Thoracic aorta (tissue), 2 donors: ENCODE data around the gene VGLL4. TPM values are rescaled to one million over a fixed set of nuclear protein-coding genes. Genes with fewer than 3 reads are reported as not detected.

Experiments used
- ATAC-seq: fragments of 150-250 bp; one replicate; pipeline ENCODE4 v1.8.0; 2017; ENCODE audit warnings: low read depth; ENCODE audit not compliant: insufficient number of reproducible peaks, low FRiP score
- DNase-seq: peaks from one replicate; pipeline ENCODE4 v3.0.0-alpha.2; 2020; ENCODE audit warnings: low spot score
- H3K27ac ChIP-seq, 2 donors: fragments of 200-600 bp; sonication (generic); 1 replicate in 1 of 2; 2 replicates in 1 of 2; pipeline ENCODE4 v1.5.1; 2016; ENCODE audit warnings: mild to moderate bottlenecking in 2 of 2, moderate library complexity in 2 of 2
- H3K27me3 ChIP-seq: fragments of 200-600 bp; sonication (generic); replicated peaks from 2 replicates; pipeline ENCODE4 v1.6.0; 2016; ENCODE audit warnings: mild to moderate bottlenecking; ENCODE audit not compliant: insufficient read depth
- H3K36me3 ChIP-seq: fragments of 200-600 bp; sonication (generic); one replicate; pipeline ENCODE4 v1.5.1; 2016
- H3K4me1 ChIP-seq, 2 donors: fragments of 200-600 bp; sonication (generic); 1 replicate in 1 of 2; 2 replicates in 1 of 2; pipeline versions ENCODE4 v1.5.1 to v1.6.0; 2016; ENCODE audit warnings: low read depth in 2 of 2, mild to moderate bottlenecking in 1 of 2; ENCODE audit not compliant: control insufficient read depth in 1 of 2
- H3K4me3 ChIP-seq: fragments of 200-600 bp; sonication (generic); 2 replicates; pipeline ENCODE4 v1.5.1; 2016; ENCODE audit warnings: mild to moderate bottlenecking
- H3K9me3 ChIP-seq: fragments of 200-600 bp; sonication (generic); 2 replicates; pipeline ENCODE4 v1.5.1; 2016
- total RNA-seq, 2 donors: library from RNA; depleted of rRNA; stranded (reverse); fragments of >200 nt; gene quantifications; one replicate each; pipeline versions ENCODE4 v1.1.0 to v1.2.3, GENCODE V29; 2016
- TF ChIP-seq, protein P1 (sequence below): fragments of 200-600 bp; sonication (generic); IDR thresholded peaks from one replicate; pipeline ENCODE4 v1.5.1; 2019; ENCODE audit warnings: antibody characterized with exemption

Gene VGLL4
- total RNA-seq, 2 donors from 2014 or later, result 113 to 114 TPM

DNA sequence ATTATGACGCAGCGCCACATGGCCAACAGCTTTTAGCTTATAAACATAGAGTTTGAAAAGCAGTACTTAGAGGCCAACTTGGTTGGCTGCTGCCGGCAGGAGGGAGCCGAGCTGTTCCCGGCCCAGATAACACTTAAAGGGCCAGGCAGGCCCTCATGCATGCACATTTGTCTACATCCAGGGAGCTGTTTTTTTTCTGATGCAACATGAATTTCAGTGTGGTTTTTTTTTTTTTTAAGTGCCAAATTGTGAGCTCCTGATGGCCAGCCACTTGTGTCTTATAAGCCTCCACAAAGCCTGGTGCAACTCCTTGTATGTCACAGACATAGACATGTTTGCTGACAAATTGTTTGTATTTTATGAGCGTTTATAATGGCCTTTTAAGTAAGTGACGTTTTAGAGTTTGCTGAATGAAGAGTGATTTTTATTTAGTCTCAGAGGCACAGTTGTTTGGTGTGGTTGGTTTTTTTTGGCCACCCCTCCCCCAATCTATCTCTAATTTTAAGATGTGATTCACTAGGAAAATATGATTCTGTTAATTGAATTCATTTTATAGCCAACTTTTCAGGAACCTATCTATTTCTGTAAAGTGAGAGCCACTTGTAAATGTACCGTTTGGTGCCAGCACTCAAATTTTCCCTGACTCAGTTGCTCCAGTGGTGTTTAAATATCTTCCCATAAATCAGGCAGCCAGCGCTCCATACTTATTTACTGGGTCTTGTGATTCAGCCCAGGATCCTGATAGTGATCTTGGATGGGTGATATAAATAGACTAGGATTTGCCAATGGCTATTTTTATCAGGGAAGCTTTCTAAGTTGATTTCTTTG lies 134.3 kb downstream of the VGLL4 start:
- Histone ChIP-seq H3K36me3 (no peaks in the 10 kb centered on the region), H3K27ac (peak overlapping the region; percentile 89 to 95), H3K4me3 (peak overlapping the region; percentile 17), H3K9me3 (no peaks in the 10 kb centered on the region), H3K4me1 (peaks cover 37 to 53% of the 10 kb centered on the region in 2 donors), H3K27me3 (no peaks in the 10 kb centered on the region)
- peak; percentile 84 for ATAC-seq
- DNase-seq, result peak; percentile 36
- TF ChIP-seq, protein P1, sequence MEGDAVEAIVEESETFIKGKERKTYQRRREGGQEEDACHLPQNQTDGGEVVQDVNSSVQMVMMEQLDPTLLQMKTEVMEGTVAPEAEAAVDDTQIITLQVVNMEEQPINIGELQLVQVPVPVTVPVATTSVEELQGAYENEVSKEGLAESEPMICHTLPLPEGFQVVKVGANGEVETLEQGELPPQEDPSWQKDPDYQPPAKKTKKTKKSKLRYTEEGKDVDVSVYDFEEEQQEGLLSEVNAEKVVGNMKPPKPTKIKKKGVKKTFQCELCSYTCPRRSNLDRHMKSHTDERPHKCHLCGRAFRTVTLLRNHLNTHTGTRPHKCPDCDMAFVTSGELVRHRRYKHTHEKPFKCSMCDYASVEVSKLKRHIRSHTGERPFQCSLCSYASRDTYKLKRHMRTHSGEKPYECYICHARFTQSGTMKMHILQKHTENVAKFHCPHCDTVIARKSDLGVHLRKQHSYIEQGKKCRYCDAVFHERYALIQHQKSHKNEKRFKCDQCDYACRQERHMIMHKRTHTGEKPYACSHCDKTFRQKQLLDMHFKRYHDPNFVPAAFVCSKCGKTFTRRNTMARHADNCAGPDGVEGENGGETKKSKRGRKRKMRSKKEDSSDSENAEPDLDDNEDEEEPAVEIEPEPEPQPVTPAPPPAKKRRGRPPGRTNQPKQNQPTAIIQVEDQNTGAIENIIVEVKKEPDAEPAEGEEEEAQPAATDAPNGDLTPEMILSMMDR, result no peak

DNA sequence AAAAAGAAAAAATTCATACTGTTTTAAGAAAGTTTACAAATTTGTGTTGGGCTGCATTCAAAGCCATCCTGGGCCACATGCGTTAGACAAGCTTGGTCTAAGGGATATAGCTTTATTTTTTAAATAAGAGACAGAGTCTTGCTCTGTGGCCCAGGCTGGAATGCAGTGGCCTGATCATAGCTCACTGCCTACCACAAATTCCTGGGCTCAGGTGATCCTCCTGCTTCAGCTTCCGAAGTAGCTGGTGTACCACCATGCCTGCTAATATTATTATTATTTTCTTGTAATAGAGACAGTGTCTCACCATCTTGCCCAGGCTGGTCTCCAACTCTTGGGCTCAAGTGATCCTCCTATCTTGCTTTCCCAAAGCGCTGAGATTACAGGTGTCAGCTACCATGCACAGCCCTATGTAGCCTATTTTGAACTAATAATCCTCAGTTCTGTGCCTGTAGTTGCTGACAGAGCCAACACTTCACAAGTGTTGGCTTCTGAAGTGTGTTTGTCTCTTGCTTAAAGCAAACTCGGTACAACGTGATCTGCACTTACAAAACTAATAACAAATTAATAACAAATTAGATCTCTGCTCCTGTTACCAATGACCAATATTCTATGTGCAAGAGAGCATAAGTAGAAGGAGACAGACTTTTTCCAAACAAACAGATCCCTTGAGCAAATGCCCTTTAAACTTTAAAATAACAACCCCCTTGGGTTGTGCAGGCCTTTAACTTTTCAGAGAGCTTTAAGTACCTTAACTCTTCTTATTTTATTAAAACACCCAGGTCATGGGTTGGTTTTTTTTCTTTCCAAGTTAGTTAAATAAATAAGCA lies 135.2 kb downstream of the VGLL4 start:
- DNase-seq, result no peak
- peak overlapping the region; percentile 89 to 95 for H3K27ac ChIP-seq
- peaks cover 29 to 45% of the 10 kb centered on the region in 2 donors for H3K4me1 ChIP-seq
- no peaks in the 10 kb centered on the region for H3K9me3 ChIP-seq
- TF ChIP-seq, protein P1, result no peak
- ATAC-seq, result no peak
- H3K36me3 ChIP-seq, result no peaks in the 10 kb centered on the region
- H3K4me3 ChIP-seq, result peak overlapping the region; percentile 17
- H3K27me3 ChIP-seq, result no peaks in the 10 kb centered on the region

- Histone ChIP-seq H3K27me3 (no peaks in the 10 kb centered on the region), H3K4me1 (peaks cover 26 to 40% of the 10 kb centered on the region in 2 donors), H3K27ac (peak overlapping the region; percentile 89 to 95), H3K36me3 (no peaks in the 10 kb centered on the region), H3K4me3 (no peak overlapping the region), H3K9me3 (no peaks in the 10 kb centered on the region)
- TF ChIP-seq, protein P1, result no peak
- DNase-seq (no peak), ATAC-seq (no peak)
These were observed 136.0 kb downstream of the VGLL4 start for GRCh38 chr3:11507719-11508118.

Other genes with a start within 250 kb of the VGLL4 start
- 10 to 100 TPM; 12.3 to 14.5 TPM for gene TAMM41, start 203.0 kb upstream of the VGLL4 start, total RNA-seq